ENCODE measurements around the gene OLFML1. TPM values are rescaled to one million over a fixed set of nuclear protein-coding genes. Genes with fewer than 3 reads are reported as not detected.

The OLFML1 gene
- total RNA-seq, 4 donors from 2014 or later, result 5.0 to 111 (median 23.8) TPM

DNA sequence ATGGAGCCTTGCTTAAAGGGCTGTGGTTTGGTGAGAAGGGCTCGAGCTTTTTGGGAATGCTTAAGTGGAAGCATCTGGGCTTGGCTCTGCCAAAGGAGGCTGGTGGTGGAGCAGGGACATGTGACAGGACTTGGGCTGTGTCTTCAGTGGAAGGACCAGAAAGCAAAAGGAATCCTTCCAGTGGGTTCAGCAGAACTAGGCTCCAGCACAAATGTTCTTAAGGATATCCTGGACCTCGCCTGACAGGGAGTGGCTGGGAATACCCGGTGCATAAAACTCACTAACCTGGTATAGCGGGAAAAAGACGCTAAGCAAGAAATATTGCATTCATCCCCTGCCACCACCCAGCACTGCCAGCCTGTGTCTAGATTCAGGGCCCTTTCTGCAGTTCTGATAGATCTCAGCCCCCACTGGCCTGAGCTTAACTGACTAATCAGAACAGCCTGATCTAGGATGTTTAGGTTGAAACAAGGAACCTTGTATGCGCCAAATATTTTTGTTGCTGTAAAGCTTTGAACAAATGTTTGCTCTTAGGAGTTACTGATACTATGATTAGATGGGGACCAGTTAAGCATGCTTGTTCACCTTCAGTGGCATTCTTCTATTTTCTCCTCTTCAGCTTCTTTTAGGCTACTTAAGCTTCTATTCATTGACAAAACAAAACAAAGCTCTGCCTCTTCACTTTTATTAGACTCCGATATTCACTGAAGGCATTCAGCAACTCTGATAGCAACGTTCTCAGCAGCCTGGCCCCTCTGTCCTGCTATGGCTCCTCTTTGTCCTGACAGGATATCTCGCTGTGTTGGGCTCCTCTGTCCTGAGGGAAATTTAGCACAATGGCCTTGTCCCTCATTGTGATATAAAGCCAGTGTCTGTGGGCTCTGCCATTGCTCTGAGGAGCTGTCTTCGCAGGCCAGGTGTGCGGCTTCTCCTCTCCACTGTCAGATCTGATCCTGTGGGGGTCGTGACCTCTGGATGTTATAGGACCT lies 53.5 kb downstream of the OLFML1 start:
- Histone ChIP-seq H3K4me3 (no peak overlapping the region), H3K4me1 (no peaks in the 10 kb centered on the region), H3K27me3 (no peaks in the 10 kb centered on the region), H3K9me3 (no peaks in the 10 kb centered on the region), H3K36me3 (no peaks in the 10 kb centered on the region), H3K27ac (no peak overlapping the region)
- TF ChIP-seq, protein P1, sequence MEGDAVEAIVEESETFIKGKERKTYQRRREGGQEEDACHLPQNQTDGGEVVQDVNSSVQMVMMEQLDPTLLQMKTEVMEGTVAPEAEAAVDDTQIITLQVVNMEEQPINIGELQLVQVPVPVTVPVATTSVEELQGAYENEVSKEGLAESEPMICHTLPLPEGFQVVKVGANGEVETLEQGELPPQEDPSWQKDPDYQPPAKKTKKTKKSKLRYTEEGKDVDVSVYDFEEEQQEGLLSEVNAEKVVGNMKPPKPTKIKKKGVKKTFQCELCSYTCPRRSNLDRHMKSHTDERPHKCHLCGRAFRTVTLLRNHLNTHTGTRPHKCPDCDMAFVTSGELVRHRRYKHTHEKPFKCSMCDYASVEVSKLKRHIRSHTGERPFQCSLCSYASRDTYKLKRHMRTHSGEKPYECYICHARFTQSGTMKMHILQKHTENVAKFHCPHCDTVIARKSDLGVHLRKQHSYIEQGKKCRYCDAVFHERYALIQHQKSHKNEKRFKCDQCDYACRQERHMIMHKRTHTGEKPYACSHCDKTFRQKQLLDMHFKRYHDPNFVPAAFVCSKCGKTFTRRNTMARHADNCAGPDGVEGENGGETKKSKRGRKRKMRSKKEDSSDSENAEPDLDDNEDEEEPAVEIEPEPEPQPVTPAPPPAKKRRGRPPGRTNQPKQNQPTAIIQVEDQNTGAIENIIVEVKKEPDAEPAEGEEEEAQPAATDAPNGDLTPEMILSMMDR (IDR thresholded peaks at IDR 0.05), result no peak
- TF ChIP-seq POLR2A (IDR thresholded peaks at IDR 0.05), result no peak
- no peak for DNase-seq
- intact Hi-C loops (cut with DNase I; ENCODE audit: low total_unique reads), result no loop called here

GRCh38 chr11:7540830-7541555 lies 55.7 kb downstream of the OLFML1 start:
- no peaks in the 10 kb centered on the region for H3K36me3 ChIP-seq

GRCh38 chr11:7543302-7543701 lies 58.0 kb downstream of the OLFML1 start:
- TF ChIP-seq, protein P1 (IDR thresholded peaks at IDR 0.05), result no peak
- TF ChIP-seq POLR2A (IDR thresholded peaks at IDR 0.05), result no peak
- DNase-seq, result no peak
- intact Hi-C loops (cut with DNase I; ENCODE audit: low total_unique reads), result no loop called here
- Histone ChIP-seq H3K27ac (no peak overlapping the region), H3K9me3 (no peaks in the 10 kb centered on the region), H3K36me3 (no peaks in the 10 kb centered on the region), H3K27me3 (no peaks in the 10 kb centered on the region), H3K4me3 (no peak overlapping the region), H3K4me1 (no peaks in the 10 kb centered on the region)

More at GRCh38 chr11:7540830-7541555, 55.7 kb downstream of the OLFML1 start:
- Histone ChIP-seq H3K4me1 (no peaks in the 10 kb centered on the region), H3K27ac (no peak overlapping the region), H3K9me3 (no peaks in the 10 kb centered on the region), H3K27me3 (no peaks in the 10 kb centered on the region), H3K4me3 (no peak overlapping the region)
- no peak for DNase-seq
- intact Hi-C loops (cut with DNase I; ENCODE audit: low total_unique reads), result no loop called here
- TF ChIP-seq, protein P1 (IDR thresholded peaks at IDR 0.05), result no peak
- TF ChIP-seq POLR2A (IDR thresholded peaks at IDR 0.05), result no peak

DNA sequence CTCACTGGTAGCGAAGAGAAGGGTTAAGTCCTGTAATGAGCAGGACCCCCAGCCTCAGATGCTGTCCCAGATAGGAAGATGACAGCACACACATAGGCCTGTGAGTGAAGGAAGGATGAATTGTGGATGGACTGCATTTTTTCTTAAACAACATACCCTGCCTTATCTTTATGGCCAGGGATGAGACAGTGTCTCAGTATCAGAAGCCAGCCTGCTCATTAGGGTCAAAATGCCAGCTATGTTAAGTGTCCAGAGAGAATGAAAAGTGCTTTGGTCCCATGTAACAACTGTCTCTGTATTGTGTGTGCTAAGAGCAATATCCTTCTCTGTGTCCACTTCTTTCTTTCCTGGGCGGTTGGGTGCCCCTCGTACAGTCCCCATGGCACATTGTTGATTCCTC lies 58.7 kb downstream of the OLFML1 start:
- intact Hi-C loops (cut with DNase I; ENCODE audit: low total_unique reads), result no loop called here
- no peaks in the 10 kb centered on the region for H3K4me1 ChIP-seq
- no peak overlapping the region for H3K27ac ChIP-seq
- no peaks in the 10 kb centered on the region for H3K27me3 ChIP-seq
- no peaks in the 10 kb centered on the region for H3K36me3 ChIP-seq
- TF ChIP-seq POLR2A (IDR thresholded peaks at IDR 0.05), result no peak
- TF ChIP-seq, protein P1 (IDR thresholded peaks at IDR 0.05), result no peak
- no peaks in the 10 kb centered on the region for H3K9me3 ChIP-seq
- no peak overlapping the region for H3K4me3 ChIP-seq
- no peak for DNase-seq

DNA sequence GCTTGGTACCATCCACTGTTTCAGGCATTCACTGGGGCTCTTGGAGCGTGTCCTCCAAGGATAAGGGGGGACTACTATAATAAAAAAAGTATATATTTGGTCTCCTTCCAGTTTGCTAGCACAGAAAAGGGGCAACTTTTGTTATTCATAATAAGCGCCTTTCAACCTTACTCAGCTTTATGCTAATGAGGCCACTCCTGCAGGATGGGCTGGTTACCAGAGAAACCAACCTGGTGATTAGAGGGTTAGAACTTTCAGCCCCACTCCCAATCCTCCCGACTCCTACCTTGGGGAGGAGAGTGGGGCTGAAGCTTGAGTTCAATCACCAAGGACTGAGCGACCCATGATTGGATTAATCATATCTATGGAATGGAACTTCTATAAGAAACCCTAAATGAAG lies 60.3 kb downstream of the OLFML1 start:
- H3K4me1 ChIP-seq, result no peaks in the 10 kb centered on the region
- H3K9me3 ChIP-seq, result no peaks in the 10 kb centered on the region
- no peaks in the 10 kb centered on the region for H3K36me3 ChIP-seq
- no peak for TF ChIP-seq POLR2A (IDR thresholded peaks at IDR 0.05)
- TF ChIP-seq, protein P1 (IDR thresholded peaks at IDR 0.05), result no peak
- DNase-seq, result no peak
- no peaks in the 10 kb centered on the region for H3K27me3 ChIP-seq
- intact Hi-C loops (cut with DNase I; ENCODE audit: low total_unique reads), result no loop called here
- H3K4me3 ChIP-seq, result no peak overlapping the region
- no peak overlapping the region for H3K27ac ChIP-seq

Data from uterus (tissue), 4 donors.